HG03378 (cell line): Measurements from ENCODE around the gene TMEM179B.

ENCODE experiments used
- ATAC-seq: cut with Tn5 transposase; IDR thresholded peaks from one replicate; pipeline ENCODE4 v1.9.1; 2021; ENCODE audit warnings: mild to moderate bottlenecking, moderate library complexity; ENCODE audit not compliant: unreplicated experiment

Gene TMEM179B

DNA sequence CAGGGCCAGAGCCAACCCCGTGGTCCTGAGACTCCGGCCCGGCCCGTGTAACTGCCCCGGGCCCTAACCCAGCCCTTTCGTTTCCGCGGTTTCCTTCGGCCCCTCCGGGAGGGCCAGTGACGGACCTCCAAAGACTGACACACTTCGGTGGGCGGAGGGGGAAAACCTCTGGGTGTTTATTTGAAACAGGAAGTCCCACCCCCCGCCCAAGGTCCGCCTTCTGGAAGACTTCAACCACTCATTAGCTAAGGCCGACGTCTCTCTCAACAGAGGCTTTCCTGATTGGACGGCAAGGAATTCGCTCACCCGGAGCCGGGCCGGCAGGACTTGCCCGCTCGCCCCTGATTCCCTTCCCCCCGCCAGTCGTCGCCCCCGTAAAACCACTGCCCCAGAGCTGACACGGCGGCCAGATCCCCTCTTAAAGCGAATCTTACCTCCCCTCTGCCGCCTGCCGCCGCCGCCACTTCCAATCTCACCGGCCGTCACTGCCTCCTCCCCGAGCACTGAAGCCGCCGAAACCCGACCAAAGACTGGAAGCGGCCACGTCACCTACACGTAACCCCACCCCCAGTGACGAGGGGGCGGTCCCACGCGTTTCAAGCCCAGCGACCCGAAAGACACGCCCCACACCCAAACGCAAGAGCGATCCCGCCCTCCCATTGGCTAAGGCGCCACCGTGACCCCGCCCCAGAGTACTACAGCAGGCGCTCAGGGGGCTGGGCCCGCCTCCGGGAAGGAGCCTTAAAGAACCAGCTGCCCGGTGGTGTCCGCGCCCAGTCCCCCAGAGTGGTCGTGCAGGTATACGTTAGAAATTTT lies 44.5 kb downstream of the TMEM179B start, which contains the start of gene STX5:
Gene STX5 (minus strand): TSS at position 532 of the 816 bp plus-strand sequence. CDS start 808 bp downstream, outside the sequence.
- peak; percentile 57 for ATAC-seq

DNA sequence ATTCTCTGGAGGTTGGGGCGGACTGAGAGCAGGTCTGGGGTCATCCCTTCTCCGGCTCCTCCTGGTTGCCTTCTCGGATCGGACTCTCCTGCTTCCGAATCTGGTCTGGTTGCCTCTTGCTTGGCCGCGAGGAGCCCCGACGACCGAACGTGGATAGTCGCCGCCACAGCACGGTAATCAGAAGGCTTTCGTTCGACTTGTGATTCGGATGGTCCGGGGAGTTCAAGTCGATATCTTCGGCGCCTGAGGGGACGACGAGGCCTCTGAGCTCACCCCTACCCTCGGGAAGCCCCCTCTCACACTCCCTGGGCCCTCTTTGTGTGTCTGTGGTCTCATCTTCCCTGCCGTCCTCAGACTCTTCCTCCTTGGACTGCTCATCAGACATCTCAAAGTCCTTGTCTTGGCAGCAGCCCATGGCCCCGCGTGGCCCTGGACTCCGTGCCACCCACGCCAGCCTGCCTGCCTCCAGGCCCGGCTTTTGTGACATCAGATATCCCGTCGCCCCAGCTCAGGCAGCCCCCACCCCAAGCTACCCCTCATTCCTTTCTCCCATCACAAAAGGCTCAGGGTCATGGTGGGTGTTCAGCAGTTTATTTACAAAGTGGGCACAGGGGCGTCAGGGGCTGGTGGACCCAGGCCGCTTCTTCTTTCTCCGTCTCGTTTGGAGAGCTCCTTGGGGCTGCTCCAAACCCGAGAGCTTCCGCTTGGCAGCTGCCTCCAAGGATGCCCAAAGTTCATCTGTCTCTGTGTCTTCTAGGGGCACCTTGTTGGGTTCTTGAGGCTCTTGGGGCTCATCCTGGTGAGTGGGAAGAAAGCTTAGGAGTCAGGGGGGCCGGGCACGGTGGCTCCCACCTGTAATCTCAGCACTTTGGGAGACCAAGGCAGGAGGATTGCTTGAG lies 45.4 kb downstream of the TMEM179B start, which contains the start of gene TEX54:
Gene TEX54 (minus strand): TSS at position 506 of the 899 bp plus-strand sequence.
- peak; percentile 13 for ATAC-seq

DNA sequence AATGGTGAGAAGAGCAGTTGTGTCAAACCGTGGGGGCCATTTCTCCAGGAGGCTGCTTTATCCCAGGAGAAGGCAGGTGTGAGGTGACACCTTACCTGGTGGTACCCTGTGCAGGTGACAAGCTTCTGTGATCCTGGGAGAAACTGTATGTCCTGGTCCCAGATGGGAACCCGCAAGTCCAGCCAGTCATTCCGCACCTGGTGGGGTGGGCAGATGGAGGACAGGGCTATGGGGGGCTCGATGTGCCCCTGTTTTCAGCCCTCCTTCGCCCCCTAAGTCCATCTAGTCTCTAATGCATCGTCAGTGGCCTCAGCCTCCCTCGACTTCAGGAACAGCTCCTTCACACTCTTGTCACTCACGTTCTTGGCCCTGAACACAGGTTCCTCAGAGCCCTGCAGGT lies 48.1 kb downstream of the TMEM179B start:
- ATAC-seq, result no peak

DNA sequence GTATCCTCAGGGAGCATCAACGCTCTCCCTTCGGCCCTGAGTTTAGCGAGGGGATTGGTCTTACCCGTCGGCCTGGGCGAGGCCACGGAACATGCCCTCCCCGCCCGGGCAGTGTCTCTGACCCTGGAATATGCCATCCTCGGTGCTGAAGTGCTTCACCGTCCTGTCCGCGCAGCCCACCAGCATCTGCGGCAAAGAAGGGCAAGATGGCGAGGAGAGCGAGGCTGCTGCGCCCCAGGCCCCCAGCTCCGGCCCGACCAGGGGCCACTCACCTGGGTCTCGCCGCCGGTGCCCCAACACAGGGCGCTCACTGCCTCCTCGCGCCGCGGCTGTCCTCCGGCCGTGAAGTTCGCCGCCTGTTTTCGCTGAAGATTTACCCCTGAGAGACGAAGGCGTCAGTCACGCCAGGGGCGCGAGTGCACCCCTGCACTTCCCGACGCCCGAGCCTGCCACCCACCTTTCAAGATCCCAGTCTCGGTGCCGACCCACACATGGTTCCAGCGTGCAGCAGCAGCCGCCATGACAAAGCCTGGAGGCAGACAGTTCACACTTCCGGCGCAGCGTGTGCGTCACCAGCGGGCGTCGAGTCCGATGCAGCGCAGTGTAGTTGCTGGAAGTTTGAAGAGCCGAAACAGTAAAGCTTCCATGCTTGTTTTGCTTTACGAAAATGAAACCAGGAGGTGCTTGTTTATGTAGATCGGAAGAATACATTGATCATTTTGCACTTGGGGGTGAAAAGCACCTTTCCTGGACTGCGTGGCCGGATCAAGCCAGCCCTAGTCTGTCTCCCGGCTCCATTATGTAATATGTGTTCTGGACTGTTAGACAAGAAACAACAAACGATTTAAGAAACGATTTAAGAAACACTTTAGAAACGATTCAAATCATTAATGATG lies 52.1 kb downstream of the TMEM179B start, which contains the start of gene WDR74:
Gene WDR74 (minus strand): TSS at position 541 of the 896 bp plus-strand sequence. CDS start 20 bp downstream, at position 521.
- ATAC-seq, result peak; percentile 42
